HepG2 (cell line): ENCODE results near the gene ZFP36. TPM values are rescaled to one million over a fixed set of nuclear protein-coding genes. Genes with fewer than 3 reads are reported as not detected.

Experiments used
- ARNT2 ChIP-seq: sonication (generic); formaldehyde crosslinking; IDR thresholded peaks from 2 replicates; pipeline ENCODE4 v1.8.0; 2022; ENCODE audit warnings: mild to moderate bottlenecking, low read depth, missing genetic modification reagents, moderate library complexity
- BHLHE40 ChIP-seq: IDR thresholded peaks from 2 replicates; pipeline ENCODE4 v1.6.1; 2011; ENCODE audit warnings: low read length, improper control_type of control experiment
- CBX1 ChIP-seq: IDR thresholded peaks from one replicate; pipeline ENCODE4 v1.6.1; 2016; ENCODE audit warnings: antibody characterized with exemption, low read depth
- ETV6 ChIP-seq: sonication (generic); formaldehyde crosslinking; conservative IDR thresholded peaks from 2 replicates; pipeline ENCODE4 v1.4.0; 2020; ENCODE audit warnings: missing genetic modification reagents
- FLYWCH1 ChIP-seq: sonication (generic); formaldehyde crosslinking; IDR thresholded peaks from 2 replicates; pipeline ENCODE4 v1.8.1; 2023; ENCODE audit warnings: mild to moderate bottlenecking, missing genetic modification reagents
- GTF3A ChIP-seq: sonication (generic); formaldehyde crosslinking; conservative IDR thresholded peaks from 2 replicates; pipeline ENCODE4 v1.4.0; 2020; ENCODE audit warnings: mild to moderate bottlenecking, missing genetic modification reagents
- NCOA1 ChIP-seq: sonication (generic); formaldehyde crosslinking; IDR thresholded peaks from 2 replicates; pipeline ENCODE4 v1.9.0; 2021; ENCODE audit warnings: missing genetic modification reagents
- NPAS2 ChIP-seq: sonication (generic); formaldehyde crosslinking; IDR thresholded peaks from 2 replicates; pipeline ENCODE4 v1.8.0; 2022; ENCODE audit warnings: mild to moderate bottlenecking, missing genetic modification reagents, borderline replicate concordance
- PPARG ChIP-seq: conservative IDR thresholded peaks from 2 replicates; pipeline ENCODE4 v1.6.1; 2016; ENCODE audit warnings: missing biosample characterization, missing genetic modification reagents
- RELA ChIP-seq: sonication (generic); formaldehyde crosslinking; IDR thresholded peaks from 2 replicates; pipeline ENCODE4 v1.4.0; 2020; ENCODE audit warnings: missing genetic modification reagents
- RXRB ChIP-seq: IDR thresholded peaks from 2 replicates; pipeline ENCODE4 v1.6.1; 2016; ENCODE audit warnings: borderline replicate concordance, missing genetic modification reagents, missing compliant biosample characterization
- STAG1 ChIP-seq: sonication (generic); formaldehyde crosslinking; IDR thresholded peaks from 2 replicates; pipeline ENCODE4 v1.4.0; 2020; ENCODE audit warnings: missing genetic modification reagents
- STAT5B ChIP-seq: sonication (generic); formaldehyde crosslinking; IDR thresholded peaks from 2 replicates; pipeline ENCODE4 v1.4.0; 2020; ENCODE audit warnings: missing genetic modification reagents
- ZBTB7B ChIP-seq: sonication (generic); formaldehyde crosslinking; IDR thresholded peaks from 2 replicates; pipeline ENCODE4 v1.4.0; 2020; ENCODE audit warnings: missing genetic modification reagents
- ZFP41 ChIP-seq: sonication (generic); formaldehyde crosslinking; IDR thresholded peaks from 2 replicates; pipeline ENCODE4 v1.4.0; 2020; ENCODE audit warnings: mild to moderate bottlenecking, missing genetic modification reagents, borderline replicate concordance
- ZNF160 ChIP-seq: sonication (generic); formaldehyde crosslinking; IDR thresholded peaks from 2 replicates; pipeline ENCODE4 v1.8.0; 2022; ENCODE audit warnings: mild to moderate bottlenecking, inconsistent platforms, missing genetic modification reagents
- ZNF496 ChIP-seq: sonication (generic); formaldehyde crosslinking; IDR thresholded peaks from 2 replicates; pipeline ENCODE4 v1.8.1; 2023; ENCODE audit warnings: mild to moderate bottlenecking, moderate library complexity, missing genetic modification reagents; ENCODE audit not compliant: insufficient replicate concordance
- polyA plus RNA-seq, 8 experiments: library from polyadenylated mRNA; depleted of rRNA in 3 of 8; stranded (reverse) in 7 of 8; unstranded in 1 of 8; fragments of >200 nt; fragmentation: Illumina TruSeq in 4 of 8; extraction: Trizol in 4 of 8; gene quantifications; 2 replicates each; pipeline versions ENCODE4 v1.2.1 to v1.2.3, GENCODE V29; 2011 to 2016; ENCODE audit warnings: low read depth in 4 of 8, missing spikeins in 1 of 8, mixed read lengths in 1 of 8; ENCODE audit not compliant: insufficient read depth in 1 of 8
- total RNA-seq, 5 experiments: library from RNA; depleted of rRNA; stranded (reverse); fragments of >200 nt; fragmentation: Illumina TruSeq; extraction: Trizol; gene quantifications; 2 replicates each; pipeline ENCODE4 v1.2.3, GENCODE V29; 2016; ENCODE audit warnings: low read depth in 1 of 5
- TF ChIP-seq, protein P1 (sequence below): sonication (generic); formaldehyde crosslinking; IDR thresholded peaks from 2 replicates; pipeline ENCODE4 v1.4.0; 2020; ENCODE audit warnings: missing genetic modification reagents; ENCODE audit errors: not compliant biosample characterization
- TF ChIP-seq, protein P2 (sequence below): sonication (generic); formaldehyde crosslinking; IDR thresholded peaks from 2 replicates; pipeline ENCODE4 v1.5.0; 2020; ENCODE audit warnings: mild to moderate bottlenecking, missing genetic modification reagents, moderate library complexity
- TF ChIP-seq, protein P3 (sequence below): IDR thresholded peaks from 2 replicates; pipeline ENCODE4 v1.6.1; 2016
- TF ChIP-seq, protein P4 (sequence below): sonication (generic); formaldehyde crosslinking; IDR thresholded peaks from 2 replicates; pipeline ENCODE4 v1.4.0; 2020; ENCODE audit warnings: missing genetic modification reagents, borderline replicate concordance

The ZFP36 gene
- total and polyA plus RNA-seq, 2 of the 13 experiments (the other 11 are each of a cell fraction or from before 2014, with no cell fraction given): 1.4 to 1.7 TPM

DNA sequence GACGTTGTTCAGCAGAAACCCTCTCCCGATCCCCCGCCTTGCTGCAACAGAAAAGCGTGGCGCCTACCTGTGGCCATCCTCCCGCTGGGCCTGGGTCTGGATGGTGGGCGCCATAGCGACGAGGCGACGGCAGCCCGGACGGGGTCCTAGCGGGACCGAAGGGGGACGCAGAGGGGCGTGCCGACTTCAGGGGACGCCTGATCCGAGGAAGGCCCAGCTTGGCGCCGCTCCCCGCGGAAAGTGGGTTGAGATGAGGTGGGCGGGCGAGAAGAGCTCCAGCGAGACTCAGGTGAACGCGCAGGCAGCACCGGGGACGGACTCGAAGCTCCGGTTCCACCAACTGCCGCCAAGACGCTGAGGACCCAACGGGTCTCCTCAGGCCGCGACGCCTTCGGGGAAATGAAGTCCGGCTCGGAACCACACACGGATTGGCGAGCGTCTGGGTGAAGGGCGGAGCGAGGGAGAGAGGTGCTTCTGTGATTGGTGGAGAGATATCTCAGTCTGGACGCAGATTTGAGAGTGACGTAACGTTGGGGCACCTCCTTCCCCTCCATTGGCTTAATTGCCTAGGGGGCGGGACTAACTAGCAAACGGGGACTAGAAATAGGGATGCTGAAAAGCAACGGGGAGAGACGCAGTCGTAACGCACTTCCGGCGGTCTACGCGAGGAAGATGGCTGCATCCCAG lies 15.8 kb upstream of the ZFP36 start, which contains the start of the genes MED29 and PAF1 (continued):
- TF ChIP-seq ETV6 (no peak; the same call in 1 of the 2 replicates), ZNF496 (no peak), FLYWCH1 (no peak), ZNF160 (no peak; the same call in 1 of the 2 replicates), ZFP41 (CRISPR knock-in tag) (no peak; the same call in 1 of the 2 replicates), NPAS2 (CRISPR knock-in tag) (no peak), GTF3A (CRISPR knock-in tag) (peak; percentile 96), ARNT2 (CRISPR knock-in tag) (peak; percentile 50), PPARG (CRISPR knock-in tag) (no peak), STAT5B (CRISPR knock-in tag) (no peak), NCOA1 (CRISPR knock-in tag) (no peak), CBX1 (no peak), RXRB (CRISPR knock-in tag) (0 out of 2 replicates have a peak, but pooled peaks have one; percentile 24), BHLHE40 (0 out of 2 replicates have a peak, but pooled peaks have one; percentile 8), ZBTB7B (CRISPR knock-in tag) (peak; percentile 65; the same call in 1 of the 2 replicates), RELA (CRISPR knock-in tag) (no peak), STAG1 (CRISPR knock-in tag) (0 out of 2 replicates have a peak, but pooled peaks have one; percentile 8)
- TF ChIP-seq, protein P1, sequence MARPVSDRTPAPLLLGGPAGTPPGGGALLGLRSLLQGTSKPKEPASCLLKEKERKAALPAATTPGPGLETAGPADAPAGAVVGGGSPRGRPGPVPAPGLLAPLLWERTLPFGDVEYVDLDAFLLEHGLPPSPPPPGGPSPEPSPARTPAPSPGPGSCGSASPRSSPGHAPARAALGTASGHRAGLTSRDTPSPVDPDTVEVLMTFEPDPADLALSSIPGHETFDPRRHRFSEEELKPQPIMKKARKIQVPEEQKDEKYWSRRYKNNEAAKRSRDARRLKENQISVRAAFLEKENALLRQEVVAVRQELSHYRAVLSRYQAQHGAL (CRISPR knock-in tag): no peak
- TF ChIP-seq, protein P2, sequence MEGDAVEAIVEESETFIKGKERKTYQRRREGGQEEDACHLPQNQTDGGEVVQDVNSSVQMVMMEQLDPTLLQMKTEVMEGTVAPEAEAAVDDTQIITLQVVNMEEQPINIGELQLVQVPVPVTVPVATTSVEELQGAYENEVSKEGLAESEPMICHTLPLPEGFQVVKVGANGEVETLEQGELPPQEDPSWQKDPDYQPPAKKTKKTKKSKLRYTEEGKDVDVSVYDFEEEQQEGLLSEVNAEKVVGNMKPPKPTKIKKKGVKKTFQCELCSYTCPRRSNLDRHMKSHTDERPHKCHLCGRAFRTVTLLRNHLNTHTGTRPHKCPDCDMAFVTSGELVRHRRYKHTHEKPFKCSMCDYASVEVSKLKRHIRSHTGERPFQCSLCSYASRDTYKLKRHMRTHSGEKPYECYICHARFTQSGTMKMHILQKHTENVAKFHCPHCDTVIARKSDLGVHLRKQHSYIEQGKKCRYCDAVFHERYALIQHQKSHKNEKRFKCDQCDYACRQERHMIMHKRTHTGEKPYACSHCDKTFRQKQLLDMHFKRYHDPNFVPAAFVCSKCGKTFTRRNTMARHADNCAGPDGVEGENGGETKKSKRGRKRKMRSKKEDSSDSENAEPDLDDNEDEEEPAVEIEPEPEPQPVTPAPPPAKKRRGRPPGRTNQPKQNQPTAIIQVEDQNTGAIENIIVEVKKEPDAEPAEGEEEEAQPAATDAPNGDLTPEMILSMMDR (CRISPR knock-in tag): peak; percentile 57
- TF ChIP-seq, protein P3, sequence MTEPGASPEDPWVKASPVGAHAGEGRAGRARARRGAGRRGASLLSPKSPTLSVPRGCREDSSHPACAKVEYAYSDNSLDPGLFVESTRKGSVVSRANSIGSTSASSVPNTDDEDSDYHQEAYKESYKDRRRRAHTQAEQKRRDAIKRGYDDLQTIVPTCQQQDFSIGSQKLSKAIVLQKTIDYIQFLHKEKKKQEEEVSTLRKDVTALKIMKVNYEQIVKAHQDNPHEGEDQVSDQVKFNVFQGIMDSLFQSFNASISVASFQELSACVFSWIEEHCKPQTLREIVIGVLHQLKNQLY: 0 out of 2 replicates have a peak, but pooled peaks have one; percentile 16
- TF ChIP-seq, protein P4, sequence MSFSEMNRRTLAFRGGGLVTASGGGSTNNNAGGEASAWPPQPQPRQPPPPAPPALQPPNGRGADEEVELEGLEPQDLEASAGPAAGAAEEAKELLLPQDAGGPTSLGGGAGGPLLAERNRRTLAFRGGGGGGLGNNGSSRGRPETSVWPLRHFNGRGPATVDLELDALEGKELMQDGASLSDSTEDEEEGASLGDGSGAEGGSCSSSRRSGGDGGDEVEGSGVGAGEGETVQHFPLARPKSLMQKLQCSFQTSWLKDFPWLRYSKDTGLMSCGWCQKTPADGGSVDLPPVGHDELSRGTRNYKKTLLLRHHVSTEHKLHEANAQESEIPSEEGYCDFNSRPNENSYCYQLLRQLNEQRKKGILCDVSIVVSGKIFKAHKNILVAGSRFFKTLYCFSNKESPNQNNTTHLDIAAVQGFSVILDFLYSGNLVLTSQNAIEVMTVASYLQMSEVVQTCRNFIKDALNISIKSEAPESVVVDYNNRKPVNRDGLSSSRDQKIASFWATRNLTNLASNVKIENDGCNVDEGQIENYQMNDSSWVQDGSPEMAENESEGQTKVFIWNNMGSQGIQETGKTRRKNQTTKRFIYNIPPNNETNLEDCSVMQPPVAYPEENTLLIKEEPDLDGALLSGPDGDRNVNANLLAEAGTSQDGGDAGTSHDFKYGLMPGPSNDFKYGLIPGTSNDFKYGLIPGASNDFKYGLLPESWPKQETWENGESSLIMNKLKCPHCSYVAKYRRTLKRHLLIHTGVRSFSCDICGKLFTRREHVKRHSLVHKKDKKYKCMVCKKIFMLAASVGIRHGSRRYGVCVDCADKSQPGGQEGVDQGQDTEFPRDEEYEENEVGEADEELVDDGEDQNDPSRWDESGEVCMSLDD (CRISPR knock-in tag): no peak; the same call in 1 of the 2 replicates
